ENCODE data around the gene ALG6.

Gene ALG6

GRCh38 chr1:63367215-63368103, at the start of gene ALG6:
ALG6 (plus strand) TSS chr1:63367627; CDS start chr1:63370978, 3,351 bp downstream.
- DNase-seq, result peak; percentile 78

- no peak for DNase-seq
Observed at GRCh38 chr1:63317817-63318152, 49.6 kb upstream of the ALG6 start.

GRCh38 chr1:63318201-63318979, 49.0 kb upstream of the ALG6 start:
- no peak for DNase-seq

GRCh38 chr1:63319046-63320021, 48.1 kb upstream of the ALG6 start:
- no peak for DNase-seq

- no peak for DNase-seq
Observed at GRCh38 chr1:63320022-63320721, 47.3 kb upstream of the ALG6 start.

- no peak for DNase-seq
Observed at GRCh38 chr1:63321066-63321784, 46.2 kb upstream of the ALG6 start.

GRCh38 chr1:63321785-63322113, 45.7 kb upstream of the ALG6 start:
- DNase-seq, result no peak

- no peak for DNase-seq
Observed at GRCh38 chr1:63322114-63322943, 45.1 kb upstream of the ALG6 start, which contains the start of gene FOXD3. FOXD3 (plus strand) TSS chr1:63322567; CDS start chr1:63323059, 492 bp downstream.

GRCh38 chr1:63322944-63323864, 44.2 kb upstream of the ALG6 start:
- DNase-seq, result no peak

GRCh38 chr1:63323865-63324778, 43.3 kb upstream of the ALG6 start:
- no peak for DNase-seq

- no peak for DNase-seq
Observed at GRCh38 chr1:63324779-63325119, 42.7 kb upstream of the ALG6 start.

- no peak for DNase-seq
Observed at GRCh38 chr1:63325279-63325985, 42.0 kb upstream of the ALG6 start.

GRCh38 chr1:63326106-63326472, 41.3 kb upstream of the ALG6 start:
- DNase-seq, result no peak

GRCh38 chr1:63326473-63327380, 40.7 kb upstream of the ALG6 start:
- DNase-seq, result no peak

GRCh38 chr1:63327417-63328054, 39.9 kb upstream of the ALG6 start:
- DNase-seq, result no peak

GRCh38 chr1:63328122-63328521, 39.3 kb upstream of the ALG6 start:
- DNase-seq, result no peak

All from GOT3 (cell line).